ENCODE data around the gene STX18.
"Not testable (repeated sequence)": the region's sequence is repeated elsewhere in the genome, so short reads cannot be mapped to it uniquely, and the experiment has no call there.

The STX18 gene

DNA sequence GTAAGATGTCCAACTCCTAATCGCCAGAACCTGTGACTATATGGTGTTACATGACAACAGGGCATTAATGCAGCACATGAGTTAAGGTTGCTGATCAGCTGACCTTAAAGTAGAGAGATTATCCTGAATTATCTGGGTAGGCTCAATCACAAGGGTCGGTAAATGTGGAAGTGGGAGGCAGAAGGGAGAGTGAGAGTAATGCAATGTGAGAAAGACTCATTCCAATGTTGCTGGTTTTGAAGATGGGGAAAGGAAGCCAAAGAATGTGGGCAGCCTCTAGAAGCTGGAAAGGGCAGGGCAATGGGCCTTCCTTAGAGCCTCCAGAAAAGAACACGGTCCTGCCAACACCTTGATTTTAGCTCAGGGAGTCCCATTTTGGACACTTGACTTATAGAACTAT is 67.4 kb downstream of the STX18 start:
- no peak overlapping the region for H3K4me3 ChIP-seq (replicated peaks; ENCODE audit: low read depth, low read length)
- TF ChIP-seq, protein P1, sequence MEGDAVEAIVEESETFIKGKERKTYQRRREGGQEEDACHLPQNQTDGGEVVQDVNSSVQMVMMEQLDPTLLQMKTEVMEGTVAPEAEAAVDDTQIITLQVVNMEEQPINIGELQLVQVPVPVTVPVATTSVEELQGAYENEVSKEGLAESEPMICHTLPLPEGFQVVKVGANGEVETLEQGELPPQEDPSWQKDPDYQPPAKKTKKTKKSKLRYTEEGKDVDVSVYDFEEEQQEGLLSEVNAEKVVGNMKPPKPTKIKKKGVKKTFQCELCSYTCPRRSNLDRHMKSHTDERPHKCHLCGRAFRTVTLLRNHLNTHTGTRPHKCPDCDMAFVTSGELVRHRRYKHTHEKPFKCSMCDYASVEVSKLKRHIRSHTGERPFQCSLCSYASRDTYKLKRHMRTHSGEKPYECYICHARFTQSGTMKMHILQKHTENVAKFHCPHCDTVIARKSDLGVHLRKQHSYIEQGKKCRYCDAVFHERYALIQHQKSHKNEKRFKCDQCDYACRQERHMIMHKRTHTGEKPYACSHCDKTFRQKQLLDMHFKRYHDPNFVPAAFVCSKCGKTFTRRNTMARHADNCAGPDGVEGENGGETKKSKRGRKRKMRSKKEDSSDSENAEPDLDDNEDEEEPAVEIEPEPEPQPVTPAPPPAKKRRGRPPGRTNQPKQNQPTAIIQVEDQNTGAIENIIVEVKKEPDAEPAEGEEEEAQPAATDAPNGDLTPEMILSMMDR (IDR thresholded peaks at IDR 0.05; ENCODE audit: low read depth, low read length, missing control alignments): no peak

DNA sequence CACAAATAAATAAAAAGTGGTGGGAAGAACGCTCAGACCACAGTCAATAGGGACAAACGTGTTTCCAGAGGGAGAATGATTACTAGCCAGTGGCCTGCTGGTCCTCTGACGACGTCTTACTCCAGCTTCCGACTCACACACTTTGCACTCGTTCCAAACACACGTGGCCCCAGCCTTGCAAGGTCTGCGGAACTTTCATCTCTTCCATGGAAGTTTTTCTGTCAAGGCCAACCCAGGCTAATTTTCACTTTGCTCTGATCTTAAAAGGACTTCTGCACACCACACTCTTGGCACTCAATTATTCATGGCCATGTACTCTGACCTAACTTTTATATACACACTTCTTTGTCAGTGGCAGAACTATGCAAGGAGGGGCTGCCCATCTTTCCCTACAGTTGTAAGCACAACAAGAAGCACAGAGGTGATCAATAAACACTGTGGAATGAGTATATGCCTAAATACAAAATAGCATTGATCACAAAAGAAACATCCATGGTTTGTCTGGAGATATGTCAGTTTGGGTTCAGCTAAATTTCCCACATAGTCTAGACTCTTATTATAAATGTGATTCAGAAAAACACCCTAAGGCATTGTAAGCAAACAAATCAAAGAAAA is 69.4 kb downstream of the STX18 start:
- no peak overlapping the region for H3K4me3 ChIP-seq (replicated peaks; ENCODE audit: low read depth, low read length)
- DNase-seq (ENCODE audit: extremely low read depth, low read depth): no peak
- TF ChIP-seq, protein P1 (IDR thresholded peaks at IDR 0.05; ENCODE audit: low read depth, low read length, missing control alignments): no peak

More for the DNA sequence above, 67.4 kb downstream of the STX18 start:
- no peak for DNase-seq (ENCODE audit: extremely low read depth, low read depth)

DNA sequence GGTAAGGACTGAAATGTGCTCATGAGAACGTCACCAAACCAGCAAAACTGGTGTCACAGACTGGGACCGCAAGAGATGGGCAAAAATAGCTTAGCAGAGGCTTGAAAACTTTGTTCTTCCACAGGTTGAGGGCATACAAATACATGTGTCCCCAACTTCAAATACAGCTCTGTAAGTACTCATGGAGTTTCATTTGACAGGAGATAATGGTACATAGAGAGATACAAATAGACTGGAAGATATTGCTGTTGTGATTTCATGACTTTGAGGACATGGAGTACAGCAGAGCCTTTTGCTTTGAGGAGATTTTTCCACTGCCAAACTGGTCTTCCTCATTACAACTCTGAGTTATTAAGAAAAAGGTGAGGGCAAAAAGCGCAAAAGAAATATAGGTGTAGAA is 70.7 kb downstream of the STX18 start:
- no peak overlapping the region for H3K4me3 ChIP-seq (replicated peaks; ENCODE audit: low read depth, low read length)
- DNase-seq (ENCODE audit: extremely low read depth, low read depth): no peak
- TF ChIP-seq, protein P1 (IDR thresholded peaks at IDR 0.05; ENCODE audit: low read depth, low read length, missing control alignments): no peak

DNA sequence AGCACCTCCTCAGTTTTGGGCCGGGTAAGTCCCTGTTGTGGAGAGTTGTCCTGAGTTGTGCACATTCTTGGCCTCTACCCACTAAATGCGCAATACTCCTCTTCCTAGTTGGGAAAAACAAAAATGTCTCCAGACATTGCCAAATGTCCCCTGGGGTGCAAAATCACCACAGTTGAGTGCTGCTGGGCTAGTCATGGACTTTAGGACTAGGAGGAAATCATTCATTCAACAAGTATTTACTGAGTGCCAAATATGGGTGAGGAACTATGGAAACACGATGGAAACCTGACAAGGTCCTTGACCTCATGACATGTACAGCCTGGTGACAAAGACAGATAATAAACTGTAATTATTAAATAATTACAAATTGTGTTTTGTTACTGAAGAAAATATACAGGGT is 71.6 kb downstream of the STX18 start:
- DNase-seq (ENCODE audit: extremely low read depth, low read depth): no peak
- H3K4me3 ChIP-seq (replicated peaks; ENCODE audit: low read depth, low read length): no peak overlapping the region
- TF ChIP-seq, protein P1 (IDR thresholded peaks at IDR 0.05; ENCODE audit: low read depth, low read length, missing control alignments): no peak

DNA sequence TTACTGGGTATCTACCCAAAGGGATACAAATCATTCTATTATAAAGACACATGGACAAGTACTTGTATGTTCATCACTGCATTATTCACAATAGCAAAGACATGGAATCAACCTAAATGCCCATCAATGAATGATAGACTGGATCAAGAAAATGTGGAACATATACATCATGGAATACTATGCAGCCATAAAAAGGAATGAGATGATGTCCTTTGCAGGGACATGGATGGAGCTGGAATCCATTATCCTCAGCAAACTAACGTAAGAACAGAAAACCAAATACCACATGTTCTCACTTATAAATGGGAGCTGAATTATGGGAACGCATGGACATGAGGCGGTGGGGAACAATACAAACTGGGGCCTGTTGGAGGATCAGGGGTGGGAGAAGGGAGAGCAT is 76.6 kb downstream of the STX18 start:
- DNase-seq (ENCODE audit: extremely low read depth, low read depth); H3K4me3 ChIP-seq (replicated peaks; ENCODE audit: low read depth, low read length): not testable (repeated sequence)

DNA sequence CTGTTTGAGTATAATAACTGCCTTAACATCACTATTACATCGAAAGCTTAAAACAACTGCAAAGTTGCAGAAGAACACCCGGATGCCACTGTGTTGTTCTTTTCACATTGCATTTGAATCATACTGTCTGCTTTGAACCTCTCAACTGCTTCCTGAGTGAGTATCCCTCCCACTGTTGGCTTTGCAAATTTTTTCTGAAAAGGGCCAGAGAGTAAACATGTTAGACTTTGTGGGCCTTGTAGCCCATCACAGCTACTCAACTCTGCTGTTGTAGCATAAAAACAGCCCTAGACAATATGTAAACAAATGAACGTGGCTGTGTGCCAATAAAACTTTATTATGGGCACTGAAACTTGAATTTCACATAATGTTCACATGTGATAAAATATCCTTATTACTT is 78.9 kb downstream of the STX18 start:
- TF ChIP-seq, protein P1 (IDR thresholded peaks at IDR 0.05; ENCODE audit: low read depth, low read length, missing control alignments): no peak
- DNase-seq (ENCODE audit: extremely low read depth, low read depth): no peak
- no peak overlapping the region for H3K4me3 ChIP-seq (replicated peaks; ENCODE audit: low read depth, low read length)

DNA sequence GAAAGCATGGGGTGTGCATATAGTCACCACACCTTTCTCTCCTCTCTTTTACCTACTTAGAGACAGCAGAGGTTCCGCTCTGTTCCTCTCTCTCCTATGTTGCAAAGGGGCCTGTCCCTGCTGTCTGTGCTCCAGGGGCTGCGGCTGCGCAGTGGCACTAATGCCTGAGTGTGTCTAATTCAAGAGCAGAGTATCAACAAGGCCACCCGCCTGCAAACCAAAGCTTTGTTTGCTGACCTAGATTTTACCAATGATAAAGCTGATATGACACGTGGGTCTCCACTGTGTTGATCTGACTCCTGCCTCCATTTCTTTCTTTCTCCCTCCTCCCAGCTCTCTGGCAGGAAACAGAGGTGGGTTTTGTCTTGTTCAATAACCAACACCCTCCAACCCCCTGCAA is 80.0 kb downstream of the STX18 start:
- TF ChIP-seq, protein P1 (IDR thresholded peaks at IDR 0.05; ENCODE audit: low read depth, low read length, missing control alignments): no peak

More for the DNA sequence above, 80.0 kb downstream of the STX18 start:
- no peak overlapping the region for H3K4me3 ChIP-seq (replicated peaks; ENCODE audit: low read depth, low read length)
- DNase-seq (ENCODE audit: extremely low read depth, low read depth): no peak

All from HFF-Myc (cell line).